ENCODE data around the gene PCDHGB7.
"Not testable (repeated sequence)": the region's sequence is repeated elsewhere in the genome, so short reads cannot be mapped to it uniquely, and the experiment has no call there.

Gene PCDHGB7

DNA sequence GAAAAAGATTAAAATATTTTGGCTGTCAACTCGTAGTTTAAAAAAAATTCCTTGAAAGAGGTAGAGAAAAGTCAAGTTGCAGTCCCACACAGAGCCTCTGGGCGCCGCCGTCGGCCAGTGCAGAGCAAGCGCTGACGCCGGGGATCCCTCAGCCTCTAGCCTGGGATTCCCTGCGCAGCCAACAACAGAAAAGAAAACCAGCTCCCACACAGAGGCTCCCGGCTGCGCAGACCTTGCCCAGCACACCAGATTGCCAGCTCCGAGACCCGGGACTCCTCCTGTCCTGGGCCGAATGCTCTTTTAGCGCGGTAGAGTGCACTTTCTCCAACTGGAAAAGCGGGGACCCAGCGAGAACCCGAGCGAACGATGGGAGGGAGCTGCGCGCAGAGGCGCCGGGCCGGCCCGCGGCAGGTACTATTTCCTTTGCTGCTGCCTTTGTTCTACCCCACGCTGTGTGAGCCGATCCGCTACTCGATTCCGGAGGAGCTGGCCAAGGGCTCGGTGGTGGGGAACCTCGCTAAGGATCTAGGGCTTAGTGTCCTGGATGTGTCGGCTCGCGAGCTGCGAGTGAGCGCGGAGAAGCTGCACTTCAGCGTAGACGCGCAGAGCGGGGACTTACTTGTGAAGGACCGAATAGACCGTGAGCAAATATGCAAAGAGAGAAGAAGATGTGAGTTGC lies at the start of gene PCDHGB7:
PCDHGB7 (plus strand) TSS at position 184 of the 679 bp plus-strand sequence; CDS start at position 367, 183 bp downstream.
- DNase-seq (ENCODE audit: low spot score), result peak; percentile 41

DNA sequence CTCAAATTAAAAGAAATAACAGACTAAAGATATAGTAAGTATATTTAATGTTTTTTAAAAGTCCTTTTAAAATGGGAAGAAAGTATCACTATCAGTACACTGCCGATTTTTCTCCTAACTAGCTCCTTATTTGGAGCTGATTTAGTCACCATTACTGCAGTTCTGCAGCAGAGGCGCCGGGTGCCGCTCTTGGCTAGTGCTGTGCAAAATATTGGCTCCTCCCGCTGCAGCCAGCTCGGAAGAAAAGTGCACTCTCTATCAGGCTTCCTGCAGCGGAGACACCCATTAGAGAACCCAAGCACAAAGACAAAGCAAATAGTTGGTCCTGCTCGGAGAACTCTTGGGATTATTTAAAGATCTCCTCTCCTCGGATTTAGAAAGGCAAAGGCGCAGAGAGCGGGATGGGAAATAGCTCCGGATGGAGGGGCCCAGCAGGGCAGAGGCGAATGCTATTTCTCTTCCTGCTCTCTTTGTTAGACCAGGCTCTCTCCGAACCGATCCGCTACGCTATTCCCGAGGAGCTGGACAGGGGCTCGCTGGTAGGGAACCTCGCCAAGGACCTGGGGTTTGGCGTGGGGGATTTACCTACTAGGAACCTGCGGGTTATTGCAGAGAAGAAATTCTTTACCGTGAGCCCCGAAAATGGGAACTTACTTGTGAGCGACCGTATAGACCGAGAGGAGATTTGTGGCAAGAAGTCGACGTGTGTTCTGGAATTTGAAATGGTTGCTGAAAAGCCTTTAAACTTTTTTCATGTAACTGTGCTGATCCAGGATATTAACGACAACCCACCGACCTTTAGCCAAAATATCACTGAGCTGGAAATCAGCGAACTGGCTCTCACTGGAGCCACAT lies 47.3 kb upstream of the PCDHGB7 start, which contains the start of gene PCDHGB3:
PCDHGB3 (plus strand) TSS at position 249 of the 855 bp plus-strand sequence; CDS start at position 402, 153 bp downstream.
- DNase-seq (ENCODE audit: low spot score), result peak; percentile 17

GRCh38 chr5:141371572-141372475 lies 45.7 kb upstream of the PCDHGB7 start:
- DNase-seq (ENCODE audit: low spot score), result no peak

- DNase-seq (ENCODE audit: low spot score), result no peak
Measured at GRCh38 chr5:141373673-141374317, 43.7 kb upstream of the PCDHGB7 start, which contains the start of gene PCDHGA6. TSS of gene PCDHGA6 (plus strand) at chr5:141373891. CDS start at chr5:141374084, 193 bp downstream.

DNA sequence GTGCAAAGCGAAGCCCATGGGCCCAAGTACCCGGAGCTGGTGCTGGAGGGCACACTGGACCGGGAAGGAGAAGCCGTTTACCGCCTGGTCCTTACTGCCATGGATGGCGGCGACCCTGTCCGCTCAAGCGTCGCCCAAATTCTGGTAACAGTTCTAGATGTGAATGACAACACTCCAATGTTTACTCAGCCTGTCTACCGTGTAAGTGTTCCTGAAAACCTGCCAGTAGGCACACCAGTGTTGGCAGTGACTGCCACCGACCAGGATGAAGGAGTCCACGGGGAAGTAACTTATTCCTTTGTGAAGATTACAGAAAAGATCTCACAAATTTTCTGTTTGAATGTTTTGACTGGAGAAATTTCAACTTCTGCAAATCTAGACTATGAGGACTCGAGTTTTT lies 42.9 kb upstream of the PCDHGB7 start:
- DNase-seq (ENCODE audit: low spot score), result no peak

GRCh38 chr5:141375444-141376155 lies 41.9 kb upstream of the PCDHGB7 start:
- DNase-seq (ENCODE audit: low spot score), result not testable (repeated sequence)

- DNase-seq (ENCODE audit: low spot score), result no peak
Measured at GRCh38 chr5:141382469-141383294, 34.8 kb upstream of the PCDHGB7 start, which contains the start of gene PCDHGA7. TSS of gene PCDHGA7 (plus strand) at chr5:141382742. CDS start at chr5:141382900, 158 bp downstream.

- no peak for DNase-seq (ENCODE audit: low spot score)
Measured at GRCh38 chr5:141383345-141383744, 34.1 kb upstream of the PCDHGB7 start.

DNA sequence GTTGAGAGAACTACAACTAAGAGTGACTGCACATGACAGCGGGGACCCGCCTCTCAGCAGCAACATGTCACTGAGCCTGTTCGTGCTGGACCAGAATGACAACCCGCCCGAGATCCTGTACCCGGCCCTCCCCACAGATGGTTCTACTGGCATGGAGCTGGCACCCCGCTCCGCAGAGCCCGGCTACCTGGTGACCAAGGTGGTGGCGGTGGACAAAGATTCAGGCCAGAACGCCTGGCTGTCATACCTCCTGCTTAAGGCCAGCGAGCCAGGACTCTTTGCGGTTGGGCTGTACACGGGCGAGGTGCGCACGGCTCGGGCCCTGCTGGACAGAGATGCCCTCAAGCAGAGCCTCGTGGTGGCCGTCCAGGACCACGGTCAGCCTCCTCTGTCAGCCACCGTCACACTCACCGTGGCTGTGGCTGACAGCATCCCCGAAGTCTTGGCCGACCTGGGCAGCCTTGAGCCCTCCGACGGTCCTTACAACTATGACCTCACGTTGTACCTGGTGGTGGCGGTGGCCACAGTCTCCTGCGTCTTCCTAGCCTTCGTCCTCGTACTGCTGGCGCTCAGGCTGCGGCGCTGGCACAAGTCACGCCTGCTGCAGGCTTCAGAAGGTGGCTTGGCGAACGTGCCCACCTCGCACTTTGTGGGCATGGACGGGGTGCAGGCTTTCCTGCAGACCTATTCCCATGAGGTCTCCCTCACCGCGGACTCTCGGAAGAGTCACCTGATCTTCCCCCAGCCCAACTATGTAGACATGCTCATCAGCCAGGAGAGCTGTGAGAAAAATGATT lies 32.8 kb upstream of the PCDHGB7 start:
- DNase-seq (ENCODE audit: low spot score), result no peak

DNA sequence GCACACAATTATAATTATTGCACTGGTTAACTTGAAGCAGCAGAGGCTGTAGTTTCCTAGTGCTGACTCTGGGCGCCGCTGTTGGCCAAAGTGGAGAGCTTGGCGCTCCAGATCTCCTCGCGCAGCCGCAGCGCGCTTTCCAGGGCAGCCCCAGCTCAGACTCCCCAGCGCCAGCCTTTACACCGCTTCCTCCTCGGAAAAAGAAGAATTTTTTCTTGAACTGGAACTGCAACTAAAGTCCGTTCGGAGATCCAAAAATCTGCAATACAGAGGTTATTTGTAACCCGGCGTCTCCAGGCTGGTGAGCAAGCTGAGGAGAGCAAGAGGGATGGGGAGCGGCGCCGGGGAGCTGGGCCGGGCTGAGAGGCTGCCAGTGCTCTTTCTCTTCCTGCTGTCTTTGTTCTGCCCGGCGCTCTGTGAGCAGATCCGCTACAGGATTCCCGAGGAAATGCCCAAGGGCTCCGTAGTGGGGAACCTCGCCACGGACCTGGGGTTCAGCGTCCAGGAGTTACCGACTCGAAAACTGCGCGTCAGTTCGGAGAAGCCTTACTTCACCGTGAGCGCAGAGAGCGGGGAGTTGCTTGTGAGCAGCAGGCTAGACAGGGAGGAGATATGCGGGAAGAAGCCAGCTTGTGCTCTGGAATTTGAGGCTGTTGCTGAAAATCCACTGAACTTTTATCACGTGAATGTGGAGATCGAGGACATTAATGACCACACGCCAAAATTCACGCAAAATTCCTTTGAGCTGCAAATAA lies 29.7 kb upstream of the PCDHGB7 start, which contains the start of gene PCDHGB4:
PCDHGB4 (plus strand) TSS at position 142 of the 755 bp plus-strand sequence; CDS start at position 329, 187 bp downstream.
- not testable (repeated sequence) for DNase-seq (ENCODE audit: low spot score)

DNA sequence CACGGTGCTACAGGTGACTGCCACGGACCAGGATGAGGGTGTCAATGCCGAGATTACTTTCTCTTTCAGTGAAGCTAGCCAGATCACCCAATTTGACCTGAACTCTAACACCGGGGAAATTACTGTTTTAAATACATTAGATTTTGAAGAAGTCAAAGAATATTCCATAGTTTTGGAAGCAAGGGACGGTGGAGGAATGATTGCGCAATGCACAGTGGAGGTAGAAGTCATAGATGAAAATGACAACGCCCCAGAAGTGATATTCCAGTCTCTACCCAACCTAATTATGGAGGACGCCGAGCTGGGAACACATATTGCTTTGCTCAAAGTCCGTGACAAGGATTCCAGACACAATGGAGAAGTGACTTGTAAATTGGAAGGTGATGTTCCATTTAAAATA lies 28.8 kb upstream of the PCDHGB7 start:
- no peak for DNase-seq (ENCODE audit: low spot score)

DNA sequence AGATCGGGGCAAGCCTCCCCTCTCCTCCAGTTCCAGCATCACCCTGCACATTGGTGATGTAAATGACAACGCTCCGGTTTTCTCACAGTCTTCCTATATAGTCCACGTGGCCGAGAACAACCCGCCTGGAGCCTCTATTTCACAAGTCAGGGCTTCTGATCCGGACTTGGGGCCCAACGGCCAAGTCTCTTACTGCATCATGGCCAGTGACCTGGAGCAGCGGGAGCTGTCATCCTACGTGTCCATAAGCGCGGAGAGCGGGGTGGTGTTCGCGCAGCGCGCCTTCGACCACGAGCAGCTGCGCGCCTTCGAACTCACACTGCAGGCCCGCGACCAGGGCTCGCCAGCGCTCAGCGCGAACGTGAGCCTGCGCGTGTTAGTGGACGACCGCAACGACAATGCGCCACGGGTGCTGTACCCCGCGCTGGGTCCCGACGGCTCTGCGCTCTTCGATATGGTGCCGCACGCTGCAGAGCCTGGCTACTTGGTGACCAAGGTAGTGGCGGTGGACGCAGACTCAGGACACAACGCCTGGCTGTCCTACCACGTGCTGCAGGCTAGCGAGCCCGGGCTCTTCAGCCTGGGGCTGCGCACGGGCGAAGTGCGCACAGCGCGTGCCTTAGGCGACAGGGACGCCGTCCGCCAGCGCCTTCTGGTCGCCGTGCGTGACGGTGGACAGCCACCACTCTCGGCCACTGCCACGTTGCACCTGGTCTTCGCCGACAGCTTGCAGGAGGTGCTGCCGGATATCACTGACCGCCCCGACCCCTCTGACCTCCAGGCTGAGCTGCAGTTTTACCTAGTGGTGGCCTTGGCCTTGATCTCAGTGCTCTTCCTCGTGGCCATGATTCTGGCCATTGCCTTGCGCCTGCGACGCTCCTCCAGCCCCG lies 28.1 kb upstream of the PCDHGB7 start:
- DNase-seq (ENCODE audit: low spot score), result no peak

DNA sequence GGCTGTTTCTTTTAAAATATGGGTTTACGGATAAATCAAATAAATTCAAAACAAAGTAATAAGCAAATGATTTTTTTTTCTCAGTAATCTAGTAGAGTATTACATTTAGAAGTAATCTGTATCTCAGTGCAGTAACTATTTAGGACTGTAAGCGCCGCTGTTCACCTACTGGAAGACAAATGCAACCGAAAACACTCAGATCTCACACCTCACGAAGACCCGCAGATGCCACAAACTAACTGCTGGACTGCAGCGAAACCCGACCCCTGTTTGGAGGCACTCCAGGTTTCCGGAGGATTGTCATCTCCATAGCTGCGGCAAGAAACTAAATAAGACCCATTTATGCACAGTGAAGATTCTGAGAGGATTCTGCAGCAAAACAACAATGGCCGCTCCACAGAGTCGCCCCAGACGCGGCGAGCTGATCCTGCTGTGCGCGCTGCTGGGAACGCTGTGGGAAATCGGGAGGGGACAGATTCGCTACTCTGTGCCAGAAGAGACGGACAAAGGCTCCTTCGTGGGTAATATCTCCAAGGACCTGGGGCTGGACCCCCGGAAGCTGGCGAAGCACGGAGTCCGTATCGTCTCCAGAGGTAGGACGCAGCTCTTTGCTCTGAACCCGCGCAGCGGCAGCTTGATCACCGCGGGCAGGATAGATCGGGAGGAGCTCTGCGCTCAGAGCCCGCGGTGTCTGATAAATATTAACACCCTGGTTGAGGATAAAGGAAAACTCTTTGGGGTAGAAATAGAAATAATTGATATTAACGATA lies 24.9 kb upstream of the PCDHGB7 start, which contains the start of gene PCDHGA8:
PCDHGA8 (plus strand) TSS at position 205 of the 770 bp plus-strand sequence; CDS start at position 386, 181 bp downstream.
- DNase-seq (ENCODE audit: low spot score), result no peak

- no peak for DNase-seq (ENCODE audit: low spot score)
Measured at GRCh38 chr5:141393267-141393666, 24.2 kb upstream of the PCDHGB7 start.

- DNase-seq (ENCODE audit: low spot score), result not testable (repeated sequence)
Measured at GRCh38 chr5:141394401-141395187, 22.9 kb upstream of the PCDHGB7 start.
